DND-41 (cell line): ENCODE results near the gene ZNF638.

ENCODE experiments used
- EZH2 ChIP-seq: IDR thresholded peaks from 3 replicates; pipeline ENCODE4 v1.6.1; 2012; ENCODE audit warnings: borderline replicate concordance, low read depth, mild to moderate bottlenecking, moderate library complexity, low read length, inconsistent platforms; ENCODE audit not compliant: severe bottlenecking
- TF ChIP-seq, protein P1 (sequence below): IDR thresholded peaks from 2 replicates; pipeline ENCODE4 v1.5.1; 2012; ENCODE audit warnings: borderline replicate concordance, low read length, moderate library complexity, mild to moderate bottlenecking; ENCODE audit not compliant: poor library complexity, severe bottlenecking; ENCODE audit errors: extremely low read depth

DNA sequence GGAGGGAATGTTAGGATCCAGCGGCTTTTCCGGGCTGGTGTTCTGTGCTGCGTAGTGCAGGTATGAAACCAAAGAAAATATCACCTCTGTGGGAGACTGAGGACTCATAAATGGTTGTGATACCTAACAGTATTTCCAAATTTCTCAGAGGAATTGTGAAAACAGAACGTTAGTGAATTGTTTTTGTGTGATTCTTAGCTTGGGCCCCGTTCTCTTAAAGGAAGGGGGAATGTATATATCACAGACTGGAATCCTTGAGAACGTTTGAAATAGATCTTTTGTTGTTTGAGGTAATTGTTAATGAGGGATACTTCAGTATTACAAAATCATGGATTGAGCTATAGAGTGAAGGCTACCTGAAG lies 834 bp downstream of the ZNF638 start:
- TF ChIP-seq, protein P1, sequence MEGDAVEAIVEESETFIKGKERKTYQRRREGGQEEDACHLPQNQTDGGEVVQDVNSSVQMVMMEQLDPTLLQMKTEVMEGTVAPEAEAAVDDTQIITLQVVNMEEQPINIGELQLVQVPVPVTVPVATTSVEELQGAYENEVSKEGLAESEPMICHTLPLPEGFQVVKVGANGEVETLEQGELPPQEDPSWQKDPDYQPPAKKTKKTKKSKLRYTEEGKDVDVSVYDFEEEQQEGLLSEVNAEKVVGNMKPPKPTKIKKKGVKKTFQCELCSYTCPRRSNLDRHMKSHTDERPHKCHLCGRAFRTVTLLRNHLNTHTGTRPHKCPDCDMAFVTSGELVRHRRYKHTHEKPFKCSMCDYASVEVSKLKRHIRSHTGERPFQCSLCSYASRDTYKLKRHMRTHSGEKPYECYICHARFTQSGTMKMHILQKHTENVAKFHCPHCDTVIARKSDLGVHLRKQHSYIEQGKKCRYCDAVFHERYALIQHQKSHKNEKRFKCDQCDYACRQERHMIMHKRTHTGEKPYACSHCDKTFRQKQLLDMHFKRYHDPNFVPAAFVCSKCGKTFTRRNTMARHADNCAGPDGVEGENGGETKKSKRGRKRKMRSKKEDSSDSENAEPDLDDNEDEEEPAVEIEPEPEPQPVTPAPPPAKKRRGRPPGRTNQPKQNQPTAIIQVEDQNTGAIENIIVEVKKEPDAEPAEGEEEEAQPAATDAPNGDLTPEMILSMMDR: no peak
- TF ChIP-seq EZH2: no peak
